Esophagus squamous epithelium (tissue), 4 donors: ENCODE measurements around the gene PCSK6.

ENCODE experiments used
- CTCF ChIP-seq, 6 experiments: fragments of 450-650 bp in 4 of 6; fragments of 200-600 bp in 2 of 6; sonication (generic) in 2 of 6; IDR thresholded peaks; one replicate each; pipeline ENCODE4 v1.5.1; 2016 to 2019; ENCODE audit warnings: antibody characterized with exemption in 6 of 6, mild to moderate bottlenecking in 4 of 6, moderate library complexity in 4 of 6
- POLR2A ChIP-seq, 4 donors: fragments of 450-650 bp; IDR thresholded peaks; one replicate each; pipeline ENCODE4 v1.6.1; 2017; ENCODE audit warnings: antibody characterized with exemption in 4 of 4, mild to moderate bottlenecking in 4 of 4, moderate library complexity in 3 of 4

GRCh38 chr15:101332061-101332467 is 157.4 kb downstream of the PCSK6 start:
- TF ChIP-seq POLR2A (IDR thresholded peaks at IDR 0.05) (no peak), CTCF (IDR thresholded peaks at IDR 0.05) (no peak)
